ENCODE data around the gene MON2. TPM values are rescaled to one million over a fixed set of nuclear protein-coding genes. Genes with fewer than 3 reads are reported as not detected.

The MON2 gene
- total and polyA plus RNA-seq, 2 of the 8 experiments (the other 6 are each of a cell fraction or from before 2014, with no cell fraction given): 3.8 to 21.8 TPM

GRCh38 chr12:62434494-62435302, 31.9 kb upstream of the MON2 start:
- H3K9ac ChIP-seq (replicated peaks in 1 of 4; ENCODE audit: extremely low read depth in 1 of 4, low read depth in 3 of 4, low read length in 3 of 4): peak overlapping the region in 1 of 4 experiments; percentile 34; a peak in 1 of 7 replicates
- ChIA-PET CTCF (ENCODE audit: partially characterized antibody) (interaction anchor here (0.6 to 4.7 kb wide), 31 partner anchors 9 to 658 kb away, joined by 3 to 86 read pairs (median 4); partner anchors contain the start of genes MON2 and USP15), POLR2A (ENCODE audit: partially characterized antibody) (interaction anchor here (1.2 kb wide), 1 partner anchor 32 kb away, joined by 3 read pairs; the partner anchor contains the start of gene MON2)
- no peaks in the 10 kb centered on the region for H4K20me1 ChIP-seq (replicated peaks in 1 of 2; ENCODE audit: control insufficient read depth in 1 of 2, insufficient read depth in 2 of 2, low read length in 2 of 2)
- no peak overlapping the region for H3K18ac ChIP-seq (ENCODE audit: extremely low read depth, low read length)
- H3K27me3 ChIP-seq (replicated peaks in 1 of 4; ENCODE audit: control insufficient read depth in 3 of 4, extremely low read depth in 1 of 4, insufficient read depth in 3 of 4, low read length in 3 of 4): peaks cover 8 to 25% (median 19%) of the 10 kb centered on the region in 4 experiments
- FAIRE-seq (no peak), DNase-seq (ENCODE audit: low read depth in 1 of 2, low spot score in 2 of 2) (no peak)
- H2AFZ ChIP-seq (ENCODE audit: low read length): peak overlapping the region; percentile 97
- H2BK20ac ChIP-seq (ENCODE audit: low read length): no peak overlapping the region
- H3K4me1 ChIP-seq (replicated peaks in 1 of 4; ENCODE audit: control insufficient read depth in 3 of 4, insufficient read depth in 4 of 4, low read length in 3 of 4): peaks cover 0 to 5% (median 0%) of the 10 kb centered on the region in 4 experiments; a peak in 4 of 7 replicates
- no peaks in the 10 kb centered on the region for H3K79me1 ChIP-seq (ENCODE audit: low read depth, low read length)
- no peak overlapping the region for H2BK5ac ChIP-seq (ENCODE audit: low read depth, low read length)
- H4K8ac ChIP-seq (ENCODE audit: extremely low read depth, insufficient read depth, low read length): no peak overlapping the region
- H3K4ac ChIP-seq (replicated peaks; ENCODE audit: insufficient read length, low read depth, low read length): no peak overlapping the region
- WGBS, 2 experiments (ENCODE audit: extremely low coverage in 1 of 2, insufficient coverage in 1 of 2, insufficient read length in 1 of 2, insufficient replicate concordance in 2 of 2, low coverage in 1 of 2, low lambda C conversion rate in 2 of 2, missing lambda C conversion rate in 1 of 2): 66% methylated on average over 16 of the region's 16 CpGs; no CpG with 5 or more reads in 1 of the 2 experiments
- H3K79me2 ChIP-seq (ENCODE audit: control insufficient read depth in 1 of 2, insufficient read depth in 2 of 2, low read length in 2 of 2): no peaks in the 10 kb centered on the region
- peak overlapping the region; percentile 70 to 98 for H3K4me2 ChIP-seq (ENCODE audit: insufficient read depth in 1 of 2, low read depth in 2 of 2, low read length in 2 of 2)
- H3K27ac ChIP-seq (ENCODE audit: low read depth, low read length): no peak overlapping the region
- H3K23me2 ChIP-seq (ENCODE audit: low read depth, low read length): peaks cover 13% of the 10 kb centered on the region
- H3K14ac ChIP-seq (ENCODE audit: insufficient read length): no peak overlapping the region
- H4K91ac ChIP-seq (replicated peaks; ENCODE audit: insufficient read length, low read length): no peak overlapping the region
- H2BK120ac ChIP-seq (replicated peaks; ENCODE audit: low read depth, low read length): no peak overlapping the region
- no peak overlapping the region for H2AK5ac ChIP-seq (ENCODE audit: low read depth, low read length)
- H3K36me3 ChIP-seq (ENCODE audit: control insufficient read depth in 2 of 4, insufficient read depth in 4 of 4, low read length in 3 of 4): no peaks in the 10 kb centered on the region
- peak overlapping the region; percentile 37 to 71 (median 67); a peak in 7 of 8 replicates for H3K4me3 ChIP-seq (ENCODE audit: extremely low read depth in 1 of 4, insufficient read depth in 2 of 4, low read depth in 3 of 4, low read length in 4 of 4)
- H3K9me3 ChIP-seq (ENCODE audit: insufficient read depth in 2 of 2, low read depth in 1 of 2, low read length in 1 of 2): no peaks in the 10 kb centered on the region
- H3K56ac ChIP-seq (replicated peaks; ENCODE audit: insufficient read length, low read depth, low read length): no peak overlapping the region
- H3K23ac ChIP-seq (ENCODE audit: insufficient read length): no peak overlapping the region
- H2BK12ac ChIP-seq (ENCODE audit: low read depth, low read length): no peak overlapping the region
- no peak overlapping the region for H4K5ac ChIP-seq (ENCODE audit: insufficient read length, low read depth, low read length)
- no peak overlapping the region for H2BK15ac ChIP-seq (ENCODE audit: low read length)
- TF ChIP-seq USF2 (IDR thresholded peaks at IDR 0.05; ENCODE audit: low read length) (no peak), SIX5 (IDR thresholded peaks at IDR 0.05; ENCODE audit: low read depth, low read length) (no peak), KDM1A (IDR thresholded peaks at IDR 0.05; ENCODE audit: borderline replicate concordance, low read length) (no peak), RBBP5 (IDR thresholded peaks at IDR 0.05; ENCODE audit: borderline replicate concordance, low read depth, low read length) (no peak), JUN (IDR thresholded peaks at IDR 0.05; ENCODE audit: low read depth, low read length) (no peak), CBX5 (IDR thresholded peaks at IDR 0.05; ENCODE audit: low read depth, low read length) (no peak), SP1 (IDR thresholded peaks at IDR 0.05; ENCODE audit: low read depth, low read length) (no peak), TCF12 (IDR thresholded peaks at IDR 0.05; ENCODE audit: low read depth, low read length) (no peak), POLR2AphosphoS5 (IDR thresholded peaks at IDR 0.05; ENCODE audit: low read depth, low read length) (no peak)
